GM21786 (cell line): Measurements from ENCODE around the gene NHERF2.
"Not testable (repeated sequence)": the region's sequence is repeated elsewhere in the genome, so short reads cannot be mapped to it uniquely, and the experiment has no call there.

Experiments used
- ATAC-seq: cut with Tn5 transposase; IDR thresholded peaks from one replicate; pipeline ENCODE4 v1.9.1; 2021; ENCODE audit not compliant: unreplicated experiment

NHERF2 gene

GRCh38 chr16:2025878-2026460, 733 bp upstream of the NHERF2 start:
- ATAC-seq, result no peak

DNA sequence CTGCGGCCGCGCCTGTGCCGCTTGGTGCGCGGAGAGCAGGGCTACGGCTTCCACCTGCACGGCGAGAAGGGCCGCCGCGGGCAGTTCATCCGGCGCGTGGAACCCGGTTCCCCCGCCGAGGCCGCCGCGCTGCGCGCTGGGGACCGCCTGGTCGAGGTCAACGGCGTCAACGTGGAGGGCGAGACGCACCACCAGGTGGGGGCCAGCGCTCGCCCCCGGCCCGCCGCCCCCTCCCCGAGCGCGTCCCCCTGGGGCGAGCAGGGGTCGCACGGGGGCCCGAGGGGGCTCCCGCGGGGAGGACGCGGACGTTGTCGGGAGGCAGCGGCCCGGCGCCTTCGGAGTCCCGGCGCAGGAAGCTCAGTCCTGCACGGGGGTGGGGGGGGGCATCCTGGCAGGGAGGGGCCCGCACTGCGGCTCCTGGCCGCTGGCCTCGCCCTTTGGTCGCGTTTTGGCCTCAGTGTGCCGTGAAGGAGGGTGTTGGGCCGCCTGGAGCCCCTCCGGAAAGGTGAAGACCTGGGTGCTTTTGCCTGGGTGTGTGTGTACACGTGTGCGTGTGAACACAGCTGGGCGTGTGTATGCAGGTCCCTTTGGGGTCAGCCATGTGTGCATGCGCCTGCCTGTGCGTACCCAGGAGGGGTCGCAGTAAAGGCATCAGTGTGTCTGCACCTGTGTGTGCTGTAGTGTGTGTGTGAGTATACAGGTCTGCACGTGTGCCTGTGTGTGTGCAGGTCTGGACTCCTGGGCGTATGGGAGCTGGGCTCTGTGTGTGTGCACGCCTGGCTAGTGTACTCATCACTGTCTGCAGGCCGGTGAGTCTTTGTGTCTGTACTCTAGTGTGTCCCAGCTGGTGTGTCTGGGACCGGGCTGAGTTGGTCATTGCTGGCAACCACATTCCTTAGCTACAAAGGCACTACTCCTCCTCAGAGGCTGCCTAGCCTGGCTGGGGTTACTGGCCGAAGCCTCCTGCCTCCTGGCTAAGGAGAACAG, 615 bp downstream of the NHERF2 start:
- no peak for ATAC-seq

DNA sequence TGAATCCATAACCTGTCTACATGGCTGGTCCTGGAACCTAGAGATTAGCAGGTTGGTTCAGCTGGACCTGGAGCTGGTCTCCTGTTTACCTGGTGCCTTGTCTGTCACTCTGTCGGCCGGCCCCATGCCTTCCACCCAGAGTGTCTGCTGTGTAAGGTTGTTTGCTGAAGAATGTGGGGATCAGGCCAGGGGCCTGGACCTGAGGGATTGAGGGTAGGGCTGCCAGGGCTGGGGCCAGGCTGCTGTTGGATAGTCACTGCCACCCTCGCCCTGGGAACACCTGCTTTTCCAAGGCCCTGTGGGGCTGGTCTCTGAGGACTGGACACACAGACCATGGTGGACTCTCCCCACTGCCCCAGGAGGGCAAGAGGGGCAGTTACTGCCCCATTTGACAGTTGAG, 1.4 kb downstream of the NHERF2 start:
- no peak for ATAC-seq

DNA sequence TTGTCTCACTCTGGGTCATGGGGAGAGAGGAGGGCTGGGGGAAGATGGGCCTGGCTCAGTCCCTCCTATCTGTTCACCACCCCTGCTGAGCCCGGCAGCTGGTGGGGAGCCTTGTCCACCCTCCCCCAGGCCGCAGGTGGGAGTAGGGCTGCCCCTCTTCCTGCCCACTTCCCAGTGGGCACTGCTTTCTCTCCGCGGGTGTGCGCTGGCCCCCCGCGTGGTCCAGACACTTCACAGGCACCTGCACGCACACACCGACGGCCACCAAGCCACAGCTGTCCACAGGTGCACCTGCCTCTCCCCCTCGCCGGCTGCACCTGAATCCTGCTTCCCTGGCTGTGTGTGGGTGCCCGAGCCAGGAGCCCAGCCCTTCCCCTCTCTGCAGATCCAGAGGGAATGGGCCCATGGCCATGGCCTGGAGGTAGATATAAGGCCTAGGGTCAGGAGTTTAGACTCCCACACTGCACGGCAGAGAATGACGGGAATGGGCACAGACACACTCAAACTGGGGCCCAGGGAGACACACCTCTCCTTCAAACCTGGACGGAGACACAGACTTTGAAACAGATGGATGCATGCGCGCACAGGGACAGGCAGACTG, 2.0 kb downstream of the NHERF2 start:
- ATAC-seq, result no peak

GRCh38 chr16:2029350-2029749, 2.6 kb downstream of the NHERF2 start:
- ATAC-seq, result no peak

GRCh38 chr16:2030036-2030435, 3.3 kb downstream of the NHERF2 start:
- ATAC-seq, result no peak

DNA sequence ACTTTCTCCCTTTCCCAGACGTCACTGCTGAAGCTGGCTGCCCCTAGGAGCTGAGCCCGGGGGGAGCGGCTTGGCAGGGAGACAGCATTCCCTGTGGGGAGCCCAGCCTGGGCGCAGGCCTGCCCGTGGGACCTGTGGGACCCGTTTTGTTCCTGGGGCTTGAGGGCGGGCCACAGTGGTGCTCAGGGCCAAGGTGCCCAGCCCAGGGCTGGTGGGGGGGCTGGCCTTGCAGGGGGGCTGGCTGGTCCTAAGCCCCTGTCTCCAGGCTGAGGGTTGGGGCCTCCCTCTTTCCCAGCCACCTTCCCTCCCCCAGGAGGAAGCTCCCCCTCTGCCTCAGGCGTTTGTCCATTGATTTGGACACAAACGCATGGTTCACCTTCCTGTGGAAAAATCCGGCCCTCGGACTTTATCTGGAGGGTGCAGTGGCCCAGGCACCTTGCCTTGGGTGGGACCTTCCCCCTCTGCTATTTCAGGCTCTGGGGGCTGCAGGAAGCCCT, 4.4 kb downstream of the NHERF2 start:
- no peak for ATAC-seq

GRCh38 chr16:2032285-2033056, 5.8 kb downstream of the NHERF2 start:
- ATAC-seq, result no peak

DNA sequence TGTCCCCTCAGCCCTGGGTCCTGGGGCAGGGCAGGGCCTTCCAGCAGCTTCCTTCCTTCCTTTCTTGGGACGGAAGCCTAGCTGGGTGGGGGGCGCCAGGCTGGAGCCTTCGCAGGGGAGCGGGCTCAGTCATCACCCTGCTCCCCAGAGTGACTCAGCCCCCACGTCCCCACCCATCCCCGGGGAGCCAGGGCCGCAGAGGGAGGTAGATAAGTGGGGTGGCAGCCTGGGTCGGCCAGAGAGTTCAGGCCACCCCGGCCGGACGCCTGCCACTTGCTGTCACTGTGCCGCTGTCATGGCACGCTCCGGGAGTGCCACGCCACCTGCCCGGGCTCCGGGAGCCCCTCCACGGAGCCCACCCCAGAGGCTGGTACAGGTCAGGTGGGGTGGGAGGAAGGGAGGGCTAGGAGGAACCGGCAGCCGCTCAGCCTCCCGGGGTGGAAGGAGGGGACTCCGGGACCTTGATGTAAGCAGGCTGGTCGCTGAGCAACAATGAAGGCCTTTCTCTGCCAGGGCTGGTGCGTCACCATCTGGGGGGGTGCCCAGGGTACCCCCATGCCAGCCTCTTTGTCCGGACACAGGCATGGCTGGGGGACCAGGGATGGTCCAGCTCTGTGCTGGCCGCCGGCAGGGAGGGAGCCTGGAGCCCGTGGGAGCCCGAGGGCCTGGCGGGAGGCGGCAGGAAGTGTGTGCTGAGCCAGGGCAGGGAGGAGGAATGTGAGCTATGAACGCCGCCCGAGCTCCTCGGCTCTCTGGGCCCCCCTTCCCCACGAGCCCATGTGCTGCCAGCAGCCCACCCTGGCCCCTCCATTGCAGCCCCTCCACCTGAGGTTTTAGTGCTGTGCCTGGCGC, 6.6 kb downstream of the NHERF2 start:
- ATAC-seq, result no peak

- ATAC-seq, result not testable (repeated sequence)
These were observed 7.4 kb downstream of the NHERF2 start for GRCh38 chr16:2033909-2034695.

DNA sequence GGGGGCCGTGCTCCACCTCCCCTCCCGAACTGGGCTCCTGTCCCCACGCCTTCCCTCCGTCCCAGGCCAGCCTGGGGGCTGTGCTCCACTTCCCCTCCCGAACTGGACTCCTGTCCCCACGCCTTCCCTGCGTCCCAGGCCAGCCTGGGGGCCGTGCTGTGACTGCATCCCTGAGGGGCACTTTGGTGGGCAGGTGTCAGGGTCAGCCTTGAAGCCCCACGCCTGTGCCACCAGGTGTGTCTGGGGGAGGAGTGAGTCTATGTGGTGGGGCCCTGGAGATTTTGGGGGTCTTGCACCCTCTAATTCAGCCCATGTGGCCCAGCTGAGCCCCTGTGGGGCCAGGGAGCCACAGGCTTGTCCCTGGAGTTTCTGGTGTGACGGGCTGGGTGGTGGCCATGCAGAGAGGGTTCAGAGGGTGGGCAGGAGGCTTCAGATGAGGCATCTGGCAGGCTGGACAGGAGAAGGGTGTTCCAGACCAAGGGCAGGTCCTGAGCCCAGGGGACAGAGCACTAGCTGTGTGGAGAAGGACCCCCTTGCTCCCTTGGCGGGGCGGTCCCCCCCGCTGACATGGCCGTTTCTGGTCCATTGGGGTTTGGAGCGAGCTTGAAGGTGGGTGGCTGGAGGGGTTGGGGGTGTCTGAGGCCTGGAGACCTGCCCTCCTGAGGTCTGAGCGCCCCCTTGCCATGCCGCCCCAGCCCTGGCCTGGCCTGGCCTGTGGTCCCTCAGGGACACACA, 8.2 kb downstream of the NHERF2 start:
- no peak for ATAC-seq

- ATAC-seq, result no peak
These were observed 8.9 kb downstream of the NHERF2 start for GRCh38 chr16:2035431-2036199.

DNA sequence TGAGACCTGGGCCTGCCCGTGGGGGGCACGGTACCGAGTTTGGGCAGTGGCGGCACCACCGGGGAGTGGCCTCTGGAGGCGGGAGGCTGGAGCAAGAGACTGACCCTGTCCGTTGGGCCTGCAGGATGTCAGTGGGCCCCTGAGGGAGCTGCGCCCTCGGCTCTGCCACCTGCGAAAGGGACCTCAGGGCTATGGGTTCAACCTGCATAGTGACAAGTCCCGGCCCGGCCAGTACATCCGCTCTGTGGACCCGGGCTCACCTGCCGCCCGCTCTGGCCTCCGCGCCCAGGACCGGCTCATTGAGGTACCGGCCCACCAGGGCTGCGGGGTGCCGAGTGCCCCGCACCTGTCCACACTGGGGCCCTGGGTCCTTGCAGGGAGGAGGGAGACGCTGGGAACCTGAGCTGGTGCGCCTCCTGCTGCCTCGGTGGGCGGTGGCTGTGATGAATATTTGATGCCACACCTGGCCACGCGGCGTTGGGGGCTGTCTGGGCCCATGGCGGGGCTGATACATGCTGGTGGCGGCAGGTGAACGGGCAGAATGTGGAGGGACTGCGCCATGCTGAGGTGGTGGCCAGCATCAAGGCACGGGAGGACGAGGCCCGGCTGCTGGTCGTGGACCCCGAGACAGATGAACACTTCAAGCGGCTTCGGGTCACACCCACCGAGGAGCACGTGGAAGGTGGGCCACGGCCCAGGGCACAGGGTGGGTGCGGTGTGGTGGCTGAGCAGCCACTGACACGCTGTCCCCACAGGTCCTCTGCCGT, 9.7 kb downstream of the NHERF2 start:
- no peak for ATAC-seq

GRCh38 chr16:2037115-2037514, 10.4 kb downstream of the NHERF2 start:
- no peak for ATAC-seq

DNA sequence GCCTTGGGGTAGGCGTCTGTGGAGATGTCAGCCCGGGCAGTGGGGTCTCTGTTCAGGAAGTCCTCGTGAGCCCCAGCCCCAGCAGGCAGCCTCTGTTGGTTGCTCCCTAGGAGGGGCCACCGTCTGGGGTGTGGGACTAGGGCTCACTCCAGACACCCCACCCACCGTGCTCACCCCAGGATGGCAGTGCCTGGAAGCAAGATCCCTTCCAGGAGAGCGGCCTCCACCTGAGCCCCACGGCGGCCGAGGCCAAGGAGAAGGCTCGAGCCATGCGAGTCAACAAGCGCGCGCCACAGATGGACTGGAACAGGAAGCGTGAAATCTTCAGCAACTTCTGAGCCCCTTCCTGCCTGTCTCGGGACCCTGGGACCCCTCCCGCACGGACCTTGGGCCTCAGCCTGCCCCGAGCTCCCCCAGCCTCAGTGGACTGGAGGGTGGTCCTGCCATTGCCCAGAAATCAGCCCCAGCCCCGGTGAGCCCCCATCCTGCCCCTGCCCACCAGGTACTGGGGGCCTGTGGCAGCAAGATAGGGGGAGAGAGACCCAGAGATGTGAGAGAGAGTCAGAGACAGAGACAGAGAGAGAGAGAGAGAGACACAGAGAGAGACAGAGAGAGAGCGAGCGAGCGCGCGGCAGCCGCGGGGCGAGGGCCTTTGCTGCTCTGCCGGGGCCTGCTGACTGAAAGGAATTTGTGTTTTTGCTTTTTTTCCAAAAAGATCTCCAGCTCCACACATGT, 11.1 kb downstream of the NHERF2 start:
- no peak for ATAC-seq
